HEK293T (cell line): ENCODE measurements around the gene HSPA1A.

Experiments
- ARNT ChIP-seq: fragments of 450-650 bp; IDR thresholded peaks from 2 replicates; pipeline ENCODE4 v1.6.1; 2017; ENCODE audit warnings: mild to moderate bottlenecking
- BHLHE40 ChIP-seq: fragments of 450-650 bp; IDR thresholded peaks from 2 replicates; pipeline ENCODE4 v1.6.1; 2016; ENCODE audit warnings: mild to moderate bottlenecking, moderate library complexity, borderline replicate concordance
- CTBP1 ChIP-seq: fragments of 450-650 bp; IDR thresholded peaks from 2 replicates; pipeline ENCODE4 v1.6.1; 2016; ENCODE audit warnings: borderline replicate concordance
- ELF4 ChIP-seq: fragments of 450-650 bp; IDR thresholded peaks from 2 replicates; pipeline ENCODE4 v1.6.1; 2017; ENCODE audit warnings: antibody characterized with exemption
- FOXA1 ChIP-seq: fragments of 450-650 bp; IDR thresholded peaks from 2 replicates; pipeline ENCODE4 v1.6.1; 2016; ENCODE audit warnings: mild to moderate bottlenecking
- FOXK2 ChIP-seq: fragments of 450-650 bp; IDR thresholded peaks from 2 replicates; pipeline ENCODE4 v1.6.1; 2016; ENCODE audit warnings: mild to moderate bottlenecking
- FOXM1 ChIP-seq: fragments of 450-650 bp; IDR thresholded peaks from 2 replicates; pipeline ENCODE4 v1.6.1; 2017; ENCODE audit warnings: mild to moderate bottlenecking, borderline replicate concordance
- HDGF ChIP-seq: fragments of 450-650 bp; IDR thresholded peaks from 2 replicates; pipeline ENCODE4 v1.6.1; 2017; ENCODE audit warnings: antibody characterized with exemption, borderline replicate concordance
- NFRKB ChIP-seq: fragments of 450-650 bp; IDR thresholded peaks from 2 replicates; pipeline ENCODE4 v1.6.1; 2016; ENCODE audit warnings: mild to moderate bottlenecking, moderate library complexity
- SP1 ChIP-seq: fragments of 450-650 bp; IDR thresholded peaks from 2 replicates; pipeline ENCODE4 v1.6.1; 2017
- SUZ12 ChIP-seq: fragments of 450-650 bp; IDR thresholded peaks from 2 replicates; pipeline ENCODE4 v1.6.1; 2016; ENCODE audit warnings: mild to moderate bottlenecking
- TARDBP ChIP-seq: fragments of 450-650 bp; IDR thresholded peaks from 2 replicates; pipeline ENCODE4 v1.6.1; 2016
- ZNF384 ChIP-seq: fragments of 450-650 bp; IDR thresholded peaks from 2 replicates; pipeline ENCODE4 v1.6.1; 2016
- TF ChIP-seq, protein P1 (sequence below): fragments of 450-650 bp; IDR thresholded peaks from 2 replicates; pipeline ENCODE4 v1.6.1; 2016

DNA sequence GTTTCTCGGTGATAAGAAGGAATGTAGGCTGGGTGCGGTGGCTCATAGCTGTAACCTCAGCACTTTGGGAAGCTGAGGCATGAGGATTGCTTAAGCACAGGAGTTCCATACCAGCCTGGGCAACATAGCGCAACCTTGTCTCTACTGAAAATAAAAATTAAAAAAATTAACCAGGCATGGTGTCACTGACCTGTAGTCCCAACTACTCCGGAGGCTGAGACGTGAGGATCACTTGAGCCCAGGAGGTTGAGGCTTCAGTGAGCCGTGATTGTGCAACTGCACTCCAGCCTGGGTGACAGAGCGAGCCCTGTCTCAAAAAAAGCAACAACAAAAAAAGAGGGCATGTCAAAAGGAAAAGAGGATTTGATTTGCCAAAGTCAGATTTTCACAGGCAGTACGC lies 43.4 kb downstream of the HSPA1A start:
- TF ChIP-seq TARDBP (no peak), BHLHE40 (no peak), FOXA1 (no peak), ZNF384 (no peak), HDGF (no peak), SP1 (no peak), ELF4 (no peak), FOXM1 (no peak), SUZ12 (no peak), CTBP1 (no peak), FOXK2 (no peak), ARNT (no peak), NFRKB (no peak)
- TF ChIP-seq, protein P1, sequence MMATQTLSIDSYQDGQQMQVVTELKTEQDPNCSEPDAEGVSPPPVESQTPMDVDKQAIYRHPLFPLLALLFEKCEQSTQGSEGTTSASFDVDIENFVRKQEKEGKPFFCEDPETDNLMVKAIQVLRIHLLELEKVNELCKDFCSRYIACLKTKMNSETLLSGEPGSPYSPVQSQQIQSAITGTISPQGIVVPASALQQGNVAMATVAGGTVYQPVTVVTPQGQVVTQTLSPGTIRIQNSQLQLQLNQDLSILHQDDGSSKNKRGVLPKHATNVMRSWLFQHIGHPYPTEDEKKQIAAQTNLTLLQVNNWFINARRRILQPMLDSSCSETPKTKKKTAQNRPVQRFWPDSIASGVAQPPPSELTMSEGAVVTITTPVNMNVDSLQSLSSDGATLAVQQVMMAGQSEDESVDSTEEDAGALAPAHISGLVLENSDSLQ: no peak
